RWPE2 (cell line): ENCODE data around the gene CCDC57.

Source experiments
- ATAC-seq: fragments of 200-7000 bp; cut with Tn5 transposase; 3 replicates; pipeline ENCODE4 v1.9.1; 2021; ENCODE audit warnings: low read depth
- DNase-seq: peaks from one replicate; pipeline ENCODE4 v3.0.0-alpha.2; 2020; ENCODE audit warnings: low spot score
- H3K27ac ChIP-seq: fragments of 450-650 bp; 2 replicates; pipeline ENCODE4 v1.5.1; 2017; ENCODE audit warnings: mild to moderate bottlenecking; ENCODE audit not compliant: poor library complexity, severe bottlenecking
- H3K27me3 ChIP-seq: fragments of 250-450 bp; sonication (Bioruptor Pico); 2 replicates; pipeline ENCODE4 v1.5.1; 2021; ENCODE audit warnings: mild to moderate bottlenecking, moderate library complexity; ENCODE audit not compliant: insufficient read depth, poor library complexity, severe bottlenecking
- H3K36me3 ChIP-seq: fragments of 250-450 bp; sonication (Bioruptor Pico); 2 replicates; pipeline ENCODE4 v1.5.1; 2020; ENCODE audit warnings: low read depth, mild to moderate bottlenecking, moderate library complexity
- H3K4me1 ChIP-seq: fragments of 250-450 bp; sonication (Bioruptor Pico); 2 replicates; pipeline ENCODE4 v1.5.1; 2021; ENCODE audit warnings: mild to moderate bottlenecking, moderate library complexity; ENCODE audit not compliant: insufficient read depth, poor library complexity, severe bottlenecking
- H3K4me3 ChIP-seq: fragments of 250-450 bp; sonication (Bioruptor Pico); 2 replicates; pipeline ENCODE4 v1.5.1; 2021; ENCODE audit warnings: mild to moderate bottlenecking, moderate library complexity; ENCODE audit not compliant: severe bottlenecking
- H3K9me3 ChIP-seq: fragments of 250-450 bp; sonication (Bioruptor Pico); 2 replicates; pipeline ENCODE4 v1.5.1; 2021; ENCODE audit warnings: mild to moderate bottlenecking, moderate library complexity; ENCODE audit not compliant: severe bottlenecking
- TF ChIP-seq, protein P1 (sequence below): fragments of 450-650 bp; IDR thresholded peaks from one replicate; pipeline ENCODE4 v1.5.1; 2017; ENCODE audit warnings: mild to moderate bottlenecking, moderate library complexity; ENCODE audit not compliant: poor library complexity, severe bottlenecking

CCDC57 gene

DNA sequence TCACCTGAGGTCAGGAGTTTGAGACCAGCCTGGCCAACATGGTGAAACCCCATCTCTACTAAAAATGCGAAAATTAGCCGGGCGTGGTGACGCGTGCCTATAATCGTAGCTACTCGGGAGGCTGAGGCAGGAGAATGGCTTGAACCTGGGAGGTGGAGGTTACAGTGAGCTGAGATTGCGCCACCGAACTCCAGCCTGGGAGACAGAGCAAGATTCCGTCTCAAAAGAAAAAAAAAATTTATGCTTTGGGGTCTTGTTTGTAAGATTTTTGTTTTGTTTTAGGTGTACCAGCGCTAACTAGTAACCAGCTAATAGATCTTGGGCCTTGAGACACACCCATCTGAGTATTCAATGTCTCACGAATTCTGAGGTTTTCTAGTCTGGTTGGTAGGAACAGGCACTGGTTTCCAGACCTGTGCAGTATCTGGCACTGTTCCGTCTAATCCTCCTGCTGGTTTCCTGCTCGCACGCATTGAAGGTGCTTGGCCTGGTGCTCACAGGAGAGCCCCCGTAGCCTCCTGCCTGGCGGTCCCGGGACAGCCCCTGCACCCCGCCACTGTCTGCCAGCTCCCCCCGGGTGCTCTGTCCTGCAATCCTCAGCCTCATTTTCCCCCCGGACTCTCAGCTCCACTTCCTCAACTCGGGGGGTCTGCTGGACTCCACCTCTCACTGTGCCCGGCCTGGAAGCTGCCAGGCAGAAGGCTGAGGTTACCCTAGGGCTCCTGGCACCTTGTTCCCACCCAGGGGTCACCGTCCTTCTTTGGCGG, 136.4 kb downstream of the CCDC57 start:
- TF ChIP-seq, protein P1, sequence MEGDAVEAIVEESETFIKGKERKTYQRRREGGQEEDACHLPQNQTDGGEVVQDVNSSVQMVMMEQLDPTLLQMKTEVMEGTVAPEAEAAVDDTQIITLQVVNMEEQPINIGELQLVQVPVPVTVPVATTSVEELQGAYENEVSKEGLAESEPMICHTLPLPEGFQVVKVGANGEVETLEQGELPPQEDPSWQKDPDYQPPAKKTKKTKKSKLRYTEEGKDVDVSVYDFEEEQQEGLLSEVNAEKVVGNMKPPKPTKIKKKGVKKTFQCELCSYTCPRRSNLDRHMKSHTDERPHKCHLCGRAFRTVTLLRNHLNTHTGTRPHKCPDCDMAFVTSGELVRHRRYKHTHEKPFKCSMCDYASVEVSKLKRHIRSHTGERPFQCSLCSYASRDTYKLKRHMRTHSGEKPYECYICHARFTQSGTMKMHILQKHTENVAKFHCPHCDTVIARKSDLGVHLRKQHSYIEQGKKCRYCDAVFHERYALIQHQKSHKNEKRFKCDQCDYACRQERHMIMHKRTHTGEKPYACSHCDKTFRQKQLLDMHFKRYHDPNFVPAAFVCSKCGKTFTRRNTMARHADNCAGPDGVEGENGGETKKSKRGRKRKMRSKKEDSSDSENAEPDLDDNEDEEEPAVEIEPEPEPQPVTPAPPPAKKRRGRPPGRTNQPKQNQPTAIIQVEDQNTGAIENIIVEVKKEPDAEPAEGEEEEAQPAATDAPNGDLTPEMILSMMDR: no peak
- no peak overlapping the region for H3K27ac ChIP-seq

DNA sequence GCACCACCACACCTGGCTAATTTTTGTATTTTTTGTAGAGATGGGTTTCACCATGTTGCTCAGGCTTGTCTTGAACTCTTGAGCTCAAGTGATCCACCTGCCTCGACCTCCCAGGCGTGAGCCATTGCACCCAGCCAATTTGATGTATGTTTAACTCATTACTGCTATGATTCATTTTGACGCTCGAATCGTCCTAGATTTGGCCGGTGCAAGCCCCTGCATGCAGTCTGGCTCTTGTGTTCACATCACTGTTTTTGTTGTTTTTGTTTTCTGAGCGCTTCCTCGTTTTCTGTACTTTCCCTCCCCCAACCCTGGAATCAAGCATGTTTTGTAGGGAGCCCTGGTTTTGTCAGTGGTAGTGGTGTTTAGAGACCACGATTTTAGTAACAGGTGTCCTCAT, 139.2 kb downstream of the CCDC57 start:
- Histone ChIP-seq H3K9me3 (no peaks in the 10 kb centered on the region), H3K27me3 (no peaks in the 10 kb centered on the region), H3K27ac (no peak overlapping the region), H3K36me3 (peaks cover 9% of the 10 kb centered on the region), H3K4me1 (peaks cover 4% of the 10 kb centered on the region), H3K4me3 (no peak overlapping the region)
- peak; percentile 7; the same call in 2 of the 3 replicates for ATAC-seq
- no peak for DNase-seq
- TF ChIP-seq, protein P1: no peak

More for the DNA sequence above, 136.4 kb downstream of the CCDC57 start:
- no peak for DNase-seq
- no peak overlapping the region for H3K4me3 ChIP-seq
- peaks cover 32% of the 10 kb centered on the region for H3K36me3 ChIP-seq
- H3K27me3 ChIP-seq: no peaks in the 10 kb centered on the region
- H3K4me1 ChIP-seq: peaks cover 4% of the 10 kb centered on the region
- ATAC-seq: peak; percentile 33
- H3K9me3 ChIP-seq: no peaks in the 10 kb centered on the region

DNA sequence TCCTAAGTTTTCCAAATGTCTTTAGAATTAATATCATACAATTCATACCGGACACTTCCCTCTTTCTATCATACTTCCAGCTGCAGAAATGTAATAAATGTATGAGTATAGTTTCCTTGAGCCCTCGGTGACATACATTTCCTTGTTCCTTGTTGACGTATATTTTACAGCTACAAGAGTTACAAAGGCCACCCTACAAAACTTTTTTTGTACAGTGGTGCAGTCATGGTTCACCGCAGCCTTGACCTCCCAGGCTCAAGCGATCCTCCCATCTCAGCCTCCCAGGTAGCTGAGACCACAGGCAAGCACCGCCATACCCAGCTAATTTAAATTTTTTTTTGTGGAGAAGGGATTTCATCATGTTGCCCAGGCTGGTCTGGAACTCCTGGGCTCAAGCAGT, 139.8 kb downstream of the CCDC57 start:
- Histone ChIP-seq H3K36me3 (peaks cover 3% of the 10 kb centered on the region; the same call in 1 of the 2 replicates), H3K9me3 (no peaks in the 10 kb centered on the region), H3K4me1 (peaks cover 4% of the 10 kb centered on the region), H3K27me3 (no peaks in the 10 kb centered on the region), H3K27ac (no peak overlapping the region), H3K4me3 (no peak overlapping the region)
- TF ChIP-seq, protein P1: no peak
- DNase-seq: no peak
- no peak for ATAC-seq

DNA sequence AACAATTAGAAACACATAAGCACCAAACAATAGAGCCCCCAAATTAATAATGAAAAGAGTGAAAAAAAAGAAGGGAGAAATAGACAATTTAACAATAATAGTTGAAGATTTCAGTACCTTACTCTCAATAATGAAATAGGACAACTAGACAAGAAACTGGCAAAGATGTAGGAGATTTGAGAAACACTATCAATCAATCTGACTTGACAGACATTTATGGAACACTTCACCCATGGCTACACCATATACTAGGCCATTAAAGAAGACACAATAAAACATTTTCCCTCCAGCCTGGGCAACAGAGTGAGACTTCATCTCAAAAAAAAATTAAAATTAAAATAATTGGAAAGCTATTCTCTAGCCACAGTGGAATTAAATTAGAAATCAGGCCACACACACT, 142.0 kb downstream of the CCDC57 start:
- Histone ChIP-seq H3K4me1 (peaks cover 4% of the 10 kb centered on the region), H3K9me3 (no peaks in the 10 kb centered on the region), H3K27ac (no peak overlapping the region), H3K27me3 (no peaks in the 10 kb centered on the region), H3K36me3 (no peaks in the 10 kb centered on the region), H3K4me3 (no peak overlapping the region)
- ATAC-seq (no peak), DNase-seq (no peak)
- TF ChIP-seq, protein P1: no peak
